ENCODE results near the gene ACTR5.
A peak's percentile ranks its signal among the peaks of the same experiment; 100 is the strongest.
"Not testable (repeated sequence)": the region's sequence is repeated elsewhere in the genome, so short reads cannot be mapped to it uniquely, and the experiment has no call there.

Gene ACTR5

GRCh38 chr20:38769376-38770295, 21.4 kb downstream of the ACTR5 start:
- no peak for DNase-seq

GRCh38 chr20:38770546-38770945, 22.3 kb downstream of the ACTR5 start:
- no peak for DNase-seq

GRCh38 chr20:38770970-38771369, 22.7 kb downstream of the ACTR5 start:
- DNase-seq: no peak

GRCh38 chr20:38771621-38772020, 23.4 kb downstream of the ACTR5 start:
- DNase-seq: no peak

GRCh38 chr20:38774167-38774566, 25.9 kb downstream of the ACTR5 start:
- no peak for DNase-seq

- DNase-seq: no peak
Measured at GRCh38 chr20:38776363-38776762, 28.1 kb downstream of the ACTR5 start.

- no peak for DNase-seq
Measured at GRCh38 chr20:38779247-38780097, 31.2 kb downstream of the ACTR5 start.

GRCh38 chr20:38782275-38782674, 34.0 kb downstream of the ACTR5 start:
- DNase-seq: no peak

GRCh38 chr20:38787870-38788269, 39.6 kb downstream of the ACTR5 start:
- DNase-seq: no peak

- DNase-seq: no peak
Measured at GRCh38 chr20:38789503-38790199, 41.4 kb downstream of the ACTR5 start.

GRCh38 chr20:38790200-38791053, 42.2 kb downstream of the ACTR5 start:
- DNase-seq: no peak

- DNase-seq: no peak
Measured at GRCh38 chr20:38791291-38791690, 43.0 kb downstream of the ACTR5 start.

- no peak for DNase-seq
Measured at GRCh38 chr20:38791940-38792339, 43.7 kb downstream of the ACTR5 start.

GRCh38 chr20:38794057-38794456, 45.8 kb downstream of the ACTR5 start:
- DNase-seq: not testable (repeated sequence)

- peak; percentile 15 for DNase-seq
Measured at GRCh38 chr20:38798266-38798665, 50.0 kb downstream of the ACTR5 start.

- DNase-seq: peak; percentile 42
Measured at GRCh38 chr20:38799203-38799602, 50.9 kb downstream of the ACTR5 start.

- DNase-seq: no peak
Measured at GRCh38 chr20:38800882-38801281, 52.6 kb downstream of the ACTR5 start.

- no peak for DNase-seq
Measured at GRCh38 chr20:38804221-38804620, 56.0 kb downstream of the ACTR5 start.

- DNase-seq: no peak
Measured at GRCh38 chr20:38804682-38805501, 56.6 kb downstream of the ACTR5 start.

- DNase-seq: peak; percentile 27
Measured at GRCh38 chr20:38805502-38805957, 57.3 kb downstream of the ACTR5 start, which contains the start of gene PPP1R16B. TSS of gene PPP1R16B (plus strand) at chr20:38805697. CDS start at chr20:38835926, 30,229 bp downstream.
